AG08396 (cell line): ENCODE measurements around the gene TSC22D4.
"Not testable (repeated sequence)": the region's sequence is repeated elsewhere in the genome, so short reads cannot be mapped to it uniquely, and the experiment has no call there.

ENCODE experiments used
- DNase-seq: peaks from one replicate; pipeline ENCODE4 v3.0.0; 2012; ENCODE audit warnings: low spot score, mixed read lengths

Gene TSC22D4

GRCh38 chr7:100443096-100443840, 35.7 kb downstream of the TSC22D4 start:
- no peak for DNase-seq

- no peak for DNase-seq
Measured at GRCh38 chr7:100441641-100442535, 37.1 kb downstream of the TSC22D4 start.

GRCh38 chr7:100439244-100439643, 39.8 kb downstream of the TSC22D4 start:
- not testable (repeated sequence) for DNase-seq

GRCh38 chr7:100438731-100439130, 40.3 kb downstream of the TSC22D4 start:
- not testable (repeated sequence) for DNase-seq

GRCh38 chr7:100438172-100438571, 40.8 kb downstream of the TSC22D4 start:
- no peak for DNase-seq

GRCh38 chr7:100437150-100438100, 41.6 kb downstream of the TSC22D4 start:
- no peak for DNase-seq

GRCh38 chr7:100435401-100436304, 43.4 kb downstream of the TSC22D4 start:
- peak; percentile 50 for DNase-seq

- no peak for DNase-seq
Measured at GRCh38 chr7:100434297-100435144, 44.5 kb downstream of the TSC22D4 start.

GRCh38 chr7:100433592-100434296, 45.3 kb downstream of the TSC22D4 start:
- no peak for DNase-seq

- DNase-seq: no peak
Measured at GRCh38 chr7:100433276-100433591, 45.8 kb downstream of the TSC22D4 start.

GRCh38 chr7:100432621-100433275, 46.3 kb downstream of the TSC22D4 start:
- no peak for DNase-seq

- DNase-seq: no peak
Measured at GRCh38 chr7:100432053-100432452, 47.0 kb downstream of the TSC22D4 start.

- no peak for DNase-seq
Measured at GRCh38 chr7:100431286-100431735, 47.7 kb downstream of the TSC22D4 start.

- DNase-seq: peak; percentile 20
Measured at GRCh38 chr7:100430493-100431285, 48.3 kb downstream of the TSC22D4 start.

GRCh38 chr7:100429637-100430492, 49.1 kb downstream of the TSC22D4 start, which contains the start of gene MEPCE:
Gene MEPCE (plus strand): TSS chr7:100429831. CDS start chr7:100430019, 188 bp downstream.
- DNase-seq: peak; percentile 99

GRCh38 chr7:100428967-100429636, 49.9 kb downstream of the TSC22D4 start:
- DNase-seq: peak; percentile 98
